Right atrium auricular region (tissue), 2 donors: Measurements from ENCODE around the gene PCNT. TPM values are rescaled to one million over a fixed set of nuclear protein-coding genes. Genes with fewer than 3 reads are reported as not detected.

Experiments used
- DNase-seq: peaks from one replicate; pipeline ENCODE4 v3.0.0-alpha.2; 2019; ENCODE audit warnings: low spot score
- H3K27ac ChIP-seq, 2 donors: fragments of 200-600 bp; sonication (generic); 1 replicate in 1 of 2; 2 replicates in 1 of 2; pipeline ENCODE4 v1.5.1; 2016 to 2019
- H3K27me3 ChIP-seq, 2 donors: fragments of 200-600 bp; sonication (generic); one replicate each; pipeline versions ENCODE4 v1.5.1 to v1.6.0; 2017 to 2019
- H3K36me3 ChIP-seq: fragments of 200-600 bp; sonication (generic); one replicate; pipeline ENCODE4 v1.5.1; 2016
- H3K4me1 ChIP-seq, 2 donors: fragments of 200-600 bp; sonication (generic); one replicate each; pipeline versions ENCODE4 v1.5.1 to v1.6.0; 2017 to 2019
- H3K4me3 ChIP-seq, 2 donors: fragments of 200-600 bp; sonication (generic); 1 replicate in 1 of 2; 2 replicates in 1 of 2; pipeline ENCODE4 v1.5.1; 2017 to 2019; ENCODE audit warnings: mild to moderate bottlenecking in 1 of 2, moderate library complexity in 1 of 2
- H3K9me3 ChIP-seq, 2 donors: fragments of 200-600 bp; sonication (generic); one replicate each; pipeline ENCODE4 v1.5.1; 2019
- total RNA-seq, 2 donors: library from RNA; depleted of rRNA; stranded (reverse); fragments of >200 nt; gene quantifications; one replicate each; pipeline ENCODE4 v1.1.0, GENCODE V29; 2016
- TF ChIP-seq, protein P1 (sequence below), 2 donors: fragments of 200-600 bp; sonication (generic); IDR thresholded peaks; one replicate each; pipeline ENCODE4 v1.5.1; 2019; ENCODE audit warnings: antibody characterized with exemption in 2 of 2

PCNT gene
- total RNA-seq, 2 donors from 2014 or later = 31.7 to 40.3 TPM

DNA sequence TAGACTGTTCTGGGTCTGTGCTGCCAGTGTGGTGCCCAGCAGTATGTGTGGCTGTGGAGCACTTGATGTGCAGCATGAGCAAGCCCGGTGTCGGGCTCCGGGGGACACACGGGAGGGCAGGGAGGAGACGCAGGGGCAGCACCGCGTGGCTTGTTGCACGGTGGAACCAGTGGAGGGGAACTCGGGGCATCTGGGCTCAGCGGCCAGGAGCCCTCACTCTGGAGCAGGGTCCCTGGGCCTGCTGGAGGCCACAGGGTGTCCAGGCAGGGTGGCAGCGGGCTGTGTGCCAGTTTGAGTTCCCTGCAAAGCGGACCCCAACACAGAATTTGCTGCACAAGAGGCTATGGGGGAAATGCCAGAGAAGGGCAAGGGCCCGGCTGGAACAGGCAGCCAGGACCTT is 30.6 kb downstream of the PCNT start:
- no peak for DNase-seq
- TF ChIP-seq, protein P1, sequence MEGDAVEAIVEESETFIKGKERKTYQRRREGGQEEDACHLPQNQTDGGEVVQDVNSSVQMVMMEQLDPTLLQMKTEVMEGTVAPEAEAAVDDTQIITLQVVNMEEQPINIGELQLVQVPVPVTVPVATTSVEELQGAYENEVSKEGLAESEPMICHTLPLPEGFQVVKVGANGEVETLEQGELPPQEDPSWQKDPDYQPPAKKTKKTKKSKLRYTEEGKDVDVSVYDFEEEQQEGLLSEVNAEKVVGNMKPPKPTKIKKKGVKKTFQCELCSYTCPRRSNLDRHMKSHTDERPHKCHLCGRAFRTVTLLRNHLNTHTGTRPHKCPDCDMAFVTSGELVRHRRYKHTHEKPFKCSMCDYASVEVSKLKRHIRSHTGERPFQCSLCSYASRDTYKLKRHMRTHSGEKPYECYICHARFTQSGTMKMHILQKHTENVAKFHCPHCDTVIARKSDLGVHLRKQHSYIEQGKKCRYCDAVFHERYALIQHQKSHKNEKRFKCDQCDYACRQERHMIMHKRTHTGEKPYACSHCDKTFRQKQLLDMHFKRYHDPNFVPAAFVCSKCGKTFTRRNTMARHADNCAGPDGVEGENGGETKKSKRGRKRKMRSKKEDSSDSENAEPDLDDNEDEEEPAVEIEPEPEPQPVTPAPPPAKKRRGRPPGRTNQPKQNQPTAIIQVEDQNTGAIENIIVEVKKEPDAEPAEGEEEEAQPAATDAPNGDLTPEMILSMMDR (IDR thresholded peaks at IDR 0.05) = no peak
- peaks cover 91% of the 10 kb centered on the region for H3K36me3 ChIP-seq
- no peak overlapping the region for H3K4me3 ChIP-seq
- no peaks in the 10 kb centered on the region for H3K9me3 ChIP-seq
- no peaks in the 10 kb centered on the region for H3K27me3 ChIP-seq
- no peak overlapping the region for H3K27ac ChIP-seq
- no peaks in the 10 kb centered on the region for H3K4me1 ChIP-seq

DNA sequence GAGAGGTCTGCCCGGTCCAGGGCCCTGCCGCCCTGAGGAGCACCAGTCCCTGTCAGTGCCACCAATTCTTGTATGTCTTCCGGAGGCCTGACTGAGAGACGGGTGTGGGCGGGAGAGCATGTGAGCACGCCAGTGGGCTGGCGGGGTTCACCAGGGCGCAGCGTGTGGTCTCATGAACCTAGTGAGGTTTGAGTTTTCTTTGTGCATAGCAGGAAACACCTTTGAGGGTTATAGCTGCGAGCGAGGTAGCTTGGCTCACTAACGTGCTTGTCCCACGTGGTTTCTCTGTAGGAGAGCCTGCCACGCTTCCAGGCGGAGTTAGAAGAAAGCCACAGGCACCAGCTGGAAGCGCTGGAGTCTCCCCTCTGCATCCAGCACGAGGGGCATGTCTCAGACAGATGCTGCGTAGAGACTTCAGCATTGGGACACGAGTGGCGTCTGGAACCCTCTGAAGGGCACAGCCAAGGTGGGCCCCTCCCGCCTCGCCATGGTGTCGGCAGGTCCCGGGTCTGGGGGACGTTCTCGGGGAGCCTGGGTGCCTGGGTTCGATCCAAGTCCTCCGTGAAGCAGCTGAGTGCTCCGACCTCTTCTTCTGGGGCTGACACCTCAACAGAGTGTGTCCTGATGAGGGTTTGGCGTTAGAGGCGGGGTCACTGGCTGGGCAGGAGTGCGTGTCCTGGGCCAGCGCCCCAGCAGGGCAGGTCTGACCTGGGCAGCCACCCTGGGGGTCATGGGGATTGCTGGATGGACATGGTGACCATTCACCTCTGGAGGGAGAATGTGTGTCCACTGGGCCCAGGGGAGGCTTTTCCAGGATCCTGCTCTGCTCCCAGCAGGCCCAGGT is 31.4 kb downstream of the PCNT start:
- no peak for DNase-seq
- TF ChIP-seq, protein P1 (IDR thresholded peaks at IDR 0.05) = no peak
- Histone ChIP-seq H3K4me3 (no peak overlapping the region), H3K9me3 (no peaks in the 10 kb centered on the region), H3K27ac (no peak overlapping the region), H3K36me3 (peaks cover 83% of the 10 kb centered on the region), H3K27me3 (no peaks in the 10 kb centered on the region), H3K4me1 (no peaks in the 10 kb centered on the region)

DNA sequence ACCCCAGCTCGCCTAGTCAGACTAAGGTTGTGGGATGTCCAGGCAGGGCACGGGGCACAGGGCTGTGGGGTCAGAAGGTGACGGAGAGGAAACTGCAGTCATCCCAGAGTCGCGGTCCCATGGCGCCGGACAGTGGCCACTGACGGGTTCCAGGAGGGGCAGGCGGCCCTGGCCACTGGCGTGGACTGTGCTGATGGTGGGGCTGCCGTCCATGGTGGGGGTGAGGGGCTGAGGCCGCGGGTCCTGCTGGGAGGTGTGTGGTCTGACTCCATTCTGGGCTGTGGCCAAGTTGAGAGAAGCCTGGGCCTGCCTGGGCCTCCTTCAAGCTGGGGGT is 32.0 kb downstream of the PCNT start:
- no peak overlapping the region for H3K4me3 ChIP-seq
- no peaks in the 10 kb centered on the region for H3K27me3 ChIP-seq
- no peaks in the 10 kb centered on the region for H3K9me3 ChIP-seq
- H3K36me3 ChIP-seq = peaks cover 77% of the 10 kb centered on the region
- H3K27ac ChIP-seq = no peak overlapping the region
- TF ChIP-seq, protein P1 (IDR thresholded peaks at IDR 0.05) = no peak
- no peaks in the 10 kb centered on the region for H3K4me1 ChIP-seq
- DNase-seq = no peak

DNA sequence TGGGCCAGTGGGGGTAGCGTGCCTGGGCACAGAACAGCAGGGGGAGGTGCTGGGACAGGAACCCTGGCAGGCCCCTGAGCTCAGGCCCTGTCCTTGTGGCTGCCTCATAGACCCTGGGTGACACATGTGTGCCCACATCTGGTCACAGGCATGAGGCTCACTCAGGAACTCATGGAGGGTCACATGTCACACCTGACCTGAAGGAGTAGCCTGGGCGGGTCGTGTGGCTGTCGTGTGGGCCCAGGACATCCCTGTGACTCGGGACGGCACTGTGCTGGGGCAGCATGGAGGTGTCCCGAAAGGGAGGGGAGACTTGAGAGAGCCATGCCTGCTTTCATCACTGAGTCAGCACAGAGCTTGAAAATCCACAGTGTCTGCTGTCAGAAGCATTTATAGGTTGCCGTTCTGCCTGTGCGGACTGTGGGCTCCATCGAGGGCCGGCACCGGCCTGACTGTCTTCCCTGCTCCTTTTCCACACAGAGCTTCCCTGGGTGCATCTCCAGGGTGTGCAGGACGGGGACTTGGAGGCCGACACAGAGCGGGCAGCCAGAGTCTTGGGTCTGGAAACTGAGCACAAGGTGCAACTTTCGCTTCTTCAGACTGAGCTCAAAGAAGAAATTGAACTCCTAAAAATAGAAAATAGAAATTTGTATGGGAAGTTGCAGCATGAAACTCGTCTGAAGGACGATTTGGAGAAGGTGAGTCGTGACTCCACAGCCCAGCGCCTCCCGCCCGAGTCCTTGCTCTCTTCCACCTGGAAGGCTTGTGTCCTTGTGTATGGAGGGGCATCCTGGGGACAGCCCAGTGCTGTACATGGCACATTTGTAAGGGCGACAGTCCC is 32.8 kb downstream of the PCNT start:
- no peak overlapping the region for H3K27ac ChIP-seq
- no peak overlapping the region for H3K4me3 ChIP-seq
- no peaks in the 10 kb centered on the region for H3K27me3 ChIP-seq

DNA sequence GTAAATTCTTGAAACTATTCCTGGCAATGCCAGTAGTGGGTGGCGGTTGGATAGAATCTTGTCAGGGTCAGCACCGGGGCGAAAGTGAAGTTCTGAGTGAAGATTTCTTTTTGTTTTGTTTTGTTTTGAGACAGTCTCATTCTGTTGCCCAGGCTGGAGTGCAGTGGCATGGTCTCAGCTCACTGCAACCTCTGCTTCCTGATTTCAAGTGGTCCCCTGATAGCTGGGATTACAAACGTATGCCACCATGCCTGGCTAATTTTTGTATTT is 33.3 kb downstream of the PCNT start:
- Histone ChIP-seq H3K9me3 (no peaks in the 10 kb centered on the region), H3K27ac (no peak overlapping the region), H3K36me3 (peaks cover 64% of the 10 kb centered on the region), H3K4me3 (no peak overlapping the region), H3K4me1 (no peaks in the 10 kb centered on the region), H3K27me3 (no peaks in the 10 kb centered on the region)
- TF ChIP-seq, protein P1 (IDR thresholded peaks at IDR 0.05) = no peak
- no peak for DNase-seq

More for the DNA sequence above, 32.8 kb downstream of the PCNT start:
- no peaks in the 10 kb centered on the region for H3K9me3 ChIP-seq
- no peak for DNase-seq
- TF ChIP-seq, protein P1 (IDR thresholded peaks at IDR 0.05) = no peak
- H3K4me1 ChIP-seq = no peaks in the 10 kb centered on the region
- H3K36me3 ChIP-seq = peaks cover 69% of the 10 kb centered on the region
